GM18505 (cell line): ENCODE results near the gene LTB4R.

ENCODE experiments used
- ATAC-seq: cut with Tn5 transposase; IDR thresholded peaks from one replicate; pipeline ENCODE4 v1.9.1; 2021; ENCODE audit not compliant: unreplicated experiment
- POLR2A ChIP-seq: IDR thresholded peaks from 4 replicates; pipeline ENCODE4 v1.6.1; 2011; ENCODE audit warnings: borderline replicate concordance; ENCODE audit not compliant: insufficient read depth, insufficient read length; ENCODE audit errors: extremely low read depth

LTB4R gene

DNA sequence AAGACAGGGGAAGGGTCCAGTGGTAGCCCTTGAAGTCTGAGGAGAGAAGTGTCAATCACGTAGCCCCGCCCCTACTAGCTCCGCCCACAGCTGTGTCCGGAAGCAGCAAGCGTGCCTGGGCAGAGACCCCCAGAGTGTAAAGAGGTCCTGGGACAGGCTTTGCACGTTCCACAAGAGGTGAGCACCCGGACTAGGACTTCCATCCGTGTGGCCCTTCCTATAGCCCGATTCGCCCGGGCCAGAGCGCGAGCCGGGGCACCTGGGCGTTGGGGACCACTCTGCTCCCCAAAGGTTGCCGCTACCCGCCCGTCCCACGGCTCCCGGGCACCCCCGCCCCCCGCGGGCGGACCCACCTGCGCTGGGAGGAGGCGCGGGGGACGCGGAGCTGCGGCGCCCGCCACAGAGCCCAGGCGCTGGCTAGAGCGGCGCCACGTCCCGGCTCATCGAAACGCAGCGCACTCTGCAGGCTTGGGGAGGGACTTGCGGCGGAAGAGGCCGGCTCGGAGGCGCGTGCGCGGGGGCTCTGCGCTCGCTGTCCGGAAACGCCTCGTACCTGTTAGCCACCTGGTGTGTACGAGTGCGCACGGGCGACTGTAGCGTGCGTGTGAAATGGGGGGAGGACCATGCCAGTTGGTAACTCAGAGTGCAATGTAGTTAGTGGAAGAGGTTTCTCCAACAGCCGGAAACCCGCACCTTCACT is 40.0 kb upstream of the LTB4R start, which contains the start of gene RABGGTA:
TSS of gene RABGGTA (minus strand) at position 464 of the 700 bp plus-strand sequence. CDS start 482 bp downstream, outside the sequence.
- ATAC-seq = peak; percentile 81
- TF ChIP-seq POLR2A = peak; percentile 93

DNA sequence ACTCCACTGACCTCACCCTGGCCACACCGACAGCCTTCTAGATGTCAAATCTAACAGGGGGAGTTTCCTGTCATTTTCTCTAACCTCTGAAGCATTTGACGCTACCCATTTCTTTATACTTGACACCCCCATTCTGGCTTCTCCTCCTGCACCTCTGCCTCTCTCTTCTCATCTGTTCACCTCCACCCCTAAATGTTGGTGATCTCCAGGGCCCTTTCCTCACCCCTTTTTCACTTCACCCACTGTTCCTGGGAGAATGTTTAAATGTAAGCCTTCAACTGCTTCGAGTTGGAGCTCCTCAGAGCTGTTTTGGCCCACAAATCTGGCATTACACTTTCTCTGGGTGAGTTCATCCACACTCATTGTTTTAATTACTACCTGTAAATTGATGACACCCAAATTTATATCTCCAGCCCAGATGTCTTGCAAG is 39.5 kb upstream of the LTB4R start:
- no peak for ATAC-seq
- TF ChIP-seq POLR2A = no peak

DNA sequence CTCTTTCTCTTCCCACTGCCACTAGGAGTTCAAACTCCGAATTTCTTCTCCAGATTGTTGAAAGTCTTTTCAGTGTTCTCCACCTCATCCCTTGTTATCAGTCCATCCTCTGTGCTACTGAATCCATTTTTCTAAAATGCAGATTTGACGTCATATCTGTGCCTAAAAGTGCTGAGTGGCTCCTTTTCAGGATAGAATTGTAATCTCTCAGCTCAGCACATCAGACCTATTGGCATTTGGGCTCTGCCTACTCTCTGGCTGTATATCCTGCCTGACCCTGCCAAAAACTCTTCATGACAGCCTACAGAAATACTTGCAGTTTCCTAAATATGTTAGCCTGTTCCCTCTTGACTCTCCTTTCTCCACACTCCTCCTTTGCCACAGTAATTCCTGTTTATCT is 38.8 kb upstream of the LTB4R start:
- no peak for TF ChIP-seq POLR2A
- no peak for ATAC-seq

DNA sequence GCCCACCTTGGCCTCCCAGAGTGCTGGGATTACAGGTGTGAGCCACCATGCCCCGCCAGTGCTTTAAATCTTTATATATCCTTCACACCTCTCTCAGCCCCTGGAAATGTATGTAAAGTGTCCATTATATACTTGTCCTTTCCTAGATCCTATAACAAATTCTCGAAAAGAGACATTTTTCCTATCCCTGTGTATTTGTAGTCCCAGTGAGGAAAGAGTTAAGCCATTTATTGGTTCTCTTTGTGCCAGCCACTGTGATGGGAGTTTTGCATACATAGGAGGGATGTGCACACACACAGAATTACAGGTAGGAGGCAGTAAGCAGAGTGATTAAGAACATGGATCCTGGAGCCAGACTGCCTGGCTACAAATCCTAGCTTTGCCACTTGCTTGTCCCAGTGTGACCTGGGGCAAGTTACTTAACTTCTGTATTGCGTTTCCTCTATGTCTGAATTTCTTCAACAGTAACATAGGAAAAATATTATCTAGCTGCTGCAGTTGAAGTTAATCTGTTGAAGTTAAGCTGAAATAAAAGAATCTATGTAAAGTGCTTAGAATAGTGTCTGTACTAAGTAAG is 37.8 kb upstream of the LTB4R start:
- TF ChIP-seq POLR2A = no peak
- no peak for ATAC-seq

DNA sequence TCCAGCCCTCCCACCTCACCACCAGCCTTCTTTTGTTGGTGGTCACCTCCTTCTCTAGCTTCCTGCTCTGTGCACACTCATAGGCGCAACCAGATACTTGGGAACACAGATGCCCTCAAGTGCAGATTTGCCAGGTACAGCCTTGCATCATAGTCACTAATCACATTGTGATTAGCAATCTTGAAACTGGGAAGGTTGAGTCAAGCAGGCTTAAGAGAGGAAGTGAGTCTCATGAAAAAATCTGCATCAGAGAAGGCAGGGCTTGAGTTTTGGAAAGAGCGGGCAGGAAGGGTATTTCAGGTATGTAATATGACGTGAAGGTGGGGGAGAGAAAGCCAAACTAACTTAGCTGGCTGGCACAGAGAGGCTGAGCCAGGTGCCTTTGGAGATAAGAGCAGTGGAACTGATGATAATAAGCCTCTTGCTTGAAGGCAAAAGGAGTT is 37.2 kb upstream of the LTB4R start:
- peak; percentile 39 for ATAC-seq
- TF ChIP-seq POLR2A = peak; percentile 42

DNA sequence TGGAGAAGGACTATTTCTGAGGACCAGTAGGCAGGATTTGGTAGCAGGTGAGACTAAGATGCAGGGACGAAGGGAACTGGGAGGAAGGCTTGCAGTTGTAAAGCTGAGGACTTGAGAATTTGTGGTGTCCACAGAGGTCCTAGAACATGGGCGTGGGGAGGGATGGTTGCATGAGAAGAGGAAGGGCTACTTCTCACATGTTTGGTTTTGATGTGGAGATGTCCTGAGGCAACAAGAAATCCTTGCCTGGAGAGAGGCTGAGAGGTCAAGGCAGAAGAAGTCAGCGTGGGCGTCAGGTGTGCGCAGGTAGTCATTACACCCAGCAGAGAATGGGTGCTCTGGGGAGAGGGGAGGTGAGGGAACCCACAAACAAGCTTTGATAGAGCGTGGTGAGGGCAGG is 34.2 kb upstream of the LTB4R start:
- ATAC-seq = no peak
- no peak for TF ChIP-seq POLR2A

DNA sequence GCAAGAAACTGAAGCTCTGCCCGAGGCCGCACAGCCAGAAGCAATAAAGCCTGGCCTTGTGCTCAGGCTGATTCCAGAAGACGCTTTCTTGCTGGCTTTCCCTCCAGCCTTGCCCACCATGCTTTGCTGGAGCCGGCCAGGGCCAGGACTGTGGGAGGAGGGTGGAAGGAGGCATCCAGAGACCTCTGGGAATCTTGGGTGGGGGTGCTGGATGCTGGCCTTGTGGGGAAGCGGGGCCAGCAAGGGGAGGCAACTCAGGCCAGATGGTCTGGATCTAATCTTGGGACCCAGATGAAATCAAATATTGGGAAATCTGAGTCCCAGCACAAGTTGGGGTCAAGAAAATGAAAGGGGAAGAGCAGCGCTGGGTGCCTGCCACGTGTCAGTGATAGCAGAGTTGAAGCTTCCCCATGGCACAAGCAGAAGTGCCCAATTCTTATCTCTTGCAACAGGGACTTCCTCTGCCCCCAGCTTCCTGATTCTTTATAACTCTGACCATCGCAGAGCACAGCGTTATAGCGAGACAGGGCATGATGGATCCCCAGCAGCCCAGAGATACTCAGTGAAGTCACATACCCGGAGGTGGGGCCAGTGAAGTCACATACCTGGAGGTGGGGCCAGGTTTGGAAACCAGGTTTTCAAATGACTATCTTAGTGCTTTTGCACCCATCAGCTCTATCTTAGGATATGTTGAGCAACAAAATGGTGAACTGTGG is 33.5 kb upstream of the LTB4R start:
- no peak for TF ChIP-seq POLR2A
- no peak for ATAC-seq

DNA sequence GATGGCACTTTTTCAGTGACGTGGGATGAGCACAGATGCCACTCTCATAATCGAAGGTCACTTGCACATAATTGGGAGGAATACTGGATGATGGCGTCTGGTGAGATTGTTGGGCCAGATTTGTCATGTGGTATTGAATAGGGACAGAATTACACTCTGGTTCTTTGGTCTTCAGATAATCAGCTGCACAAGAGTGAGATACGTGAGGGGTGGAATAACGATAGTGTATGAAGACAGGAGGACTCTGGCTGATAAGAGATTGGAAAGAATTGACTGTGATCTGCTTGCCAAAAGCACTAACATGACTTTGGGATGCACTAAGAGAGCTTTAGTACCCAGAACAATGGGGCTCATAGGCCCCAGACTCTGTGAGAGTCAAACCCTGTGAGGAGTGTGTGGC is 32.9 kb upstream of the LTB4R start:
- TF ChIP-seq POLR2A = no peak
- no peak for ATAC-seq

DNA sequence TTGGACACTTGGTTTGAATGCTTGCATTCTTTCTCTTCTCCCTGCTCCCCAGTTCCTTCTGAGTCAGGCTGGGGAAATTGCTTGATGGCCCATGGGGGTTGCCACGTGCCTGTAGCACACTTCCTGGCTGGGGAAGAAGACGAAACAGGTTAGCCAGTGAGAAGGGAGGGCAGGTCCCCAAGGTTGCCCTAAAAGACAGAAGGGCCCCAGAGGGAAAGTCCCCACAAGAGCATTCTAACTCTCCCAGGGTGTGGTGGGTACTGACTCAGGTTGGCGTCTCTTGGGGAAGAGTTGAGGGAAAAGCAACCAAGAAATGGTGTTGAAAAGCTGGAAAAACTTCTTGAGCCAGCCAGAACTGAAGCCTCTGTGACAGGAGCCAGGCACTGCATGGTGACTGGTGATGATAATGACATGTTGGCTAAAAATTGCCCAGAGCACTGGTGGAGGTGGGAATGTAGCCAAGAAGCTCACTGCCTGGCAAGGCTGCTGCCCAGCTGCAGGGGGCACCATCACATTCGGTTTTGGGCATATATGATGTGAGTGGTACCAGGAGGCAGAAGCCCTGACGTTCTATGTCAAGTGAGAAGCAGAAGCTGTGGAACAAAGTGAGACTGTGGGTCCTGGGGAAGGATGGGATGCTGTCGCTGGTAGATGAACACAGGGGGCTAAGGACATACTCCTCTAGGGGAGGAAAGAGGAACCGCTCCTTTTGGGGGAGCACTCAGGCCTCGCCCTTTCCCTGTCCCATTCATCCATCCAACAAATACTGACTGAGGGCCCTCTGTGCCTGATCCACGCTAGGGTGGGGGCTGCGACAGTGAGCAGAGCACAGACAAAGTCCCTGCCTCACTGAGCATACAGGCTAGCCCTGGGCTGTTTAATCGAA is 31.8 kb upstream of the LTB4R start:
- peak; percentile 57 for ATAC-seq
- TF ChIP-seq POLR2A = no peak

DNA sequence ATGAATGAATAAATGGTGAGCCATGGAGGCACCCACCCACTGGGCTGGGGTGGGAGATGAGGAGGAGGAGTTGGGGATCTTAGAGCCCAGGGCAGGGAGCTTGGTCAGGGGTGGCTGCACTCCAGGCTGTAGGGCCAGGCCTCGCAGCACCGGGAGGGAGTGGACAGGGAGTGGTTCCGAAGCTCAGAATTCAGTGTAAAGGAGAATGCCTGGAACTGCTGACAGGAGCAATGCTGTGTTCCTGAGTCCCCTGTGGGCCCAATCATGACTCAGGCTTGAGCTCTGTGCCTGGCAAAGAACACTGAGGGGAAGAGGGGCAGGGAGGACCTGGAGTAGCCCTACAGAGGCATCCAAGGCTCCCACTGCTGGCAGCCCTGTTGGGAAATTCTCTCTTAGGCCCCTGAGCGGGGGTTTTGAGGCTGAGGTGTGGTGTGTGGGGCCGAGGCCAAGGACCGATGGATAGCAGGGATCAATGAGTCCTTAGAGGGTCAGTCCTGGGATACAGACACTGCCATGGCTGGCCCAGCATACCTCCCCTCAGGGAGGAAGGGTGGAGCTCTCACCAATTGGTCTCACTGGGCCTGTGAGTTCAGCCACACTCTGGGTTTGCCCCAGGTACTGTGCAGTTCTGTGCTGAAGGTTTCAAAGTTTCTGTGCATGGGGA is 30.4 kb upstream of the LTB4R start:
- no peak for ATAC-seq
- no peak for TF ChIP-seq POLR2A

DNA sequence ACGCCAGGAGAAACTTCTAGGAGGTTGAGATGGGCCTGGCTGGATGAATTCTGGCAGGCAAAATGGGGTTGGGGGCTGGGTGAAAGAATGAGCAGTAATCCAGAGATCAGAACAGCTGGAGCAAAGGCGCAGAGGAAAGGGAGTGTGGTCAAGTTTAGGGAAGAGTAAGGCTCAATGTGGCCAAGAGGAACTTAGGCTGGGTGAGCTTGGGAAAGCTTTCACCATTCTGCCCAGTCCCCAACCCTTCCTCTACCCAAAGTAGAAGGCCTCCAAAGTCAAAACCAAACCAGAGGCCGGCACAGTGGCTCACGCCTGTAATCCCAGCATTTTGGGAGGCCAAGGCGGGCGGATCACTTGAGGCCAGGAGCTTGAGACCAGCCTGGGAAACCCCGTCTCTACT is 29.7 kb upstream of the LTB4R start:
- no peak for ATAC-seq
- TF ChIP-seq POLR2A = no peak

DNA sequence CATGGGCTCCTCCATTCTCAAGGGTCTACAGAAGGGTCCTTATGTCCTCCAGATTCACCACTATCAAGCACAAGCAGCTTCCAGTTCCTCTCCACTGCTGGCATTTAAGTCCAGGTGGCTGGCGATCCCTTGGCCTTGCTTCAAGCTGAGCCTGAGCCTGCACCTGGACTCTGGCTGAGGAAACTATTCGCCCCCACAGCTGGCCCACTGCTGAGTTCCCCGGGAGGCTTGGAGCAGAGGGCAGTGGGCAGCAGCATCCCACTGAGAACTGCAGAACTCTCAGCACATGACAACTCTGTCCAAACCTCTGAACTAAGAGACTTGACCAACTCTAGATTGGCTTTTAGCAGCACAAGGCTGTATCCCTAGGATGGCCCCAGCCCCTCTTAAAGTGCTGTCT is 28.6 kb upstream of the LTB4R start:
- ATAC-seq = no peak
- no peak for TF ChIP-seq POLR2A
